ENCODE data around the gene PGGT1B. TPM values are rescaled to one million over a fixed set of nuclear protein-coding genes. Genes with fewer than 3 reads are reported as not detected.

PGGT1B gene
- total and polyA plus RNA-seq, 9 of the 15 experiments (the other 6 are each of a cell fraction or from before 2014, with no cell fraction given): 5.3 to 33.7 (median 19.8) TPM

DNA sequence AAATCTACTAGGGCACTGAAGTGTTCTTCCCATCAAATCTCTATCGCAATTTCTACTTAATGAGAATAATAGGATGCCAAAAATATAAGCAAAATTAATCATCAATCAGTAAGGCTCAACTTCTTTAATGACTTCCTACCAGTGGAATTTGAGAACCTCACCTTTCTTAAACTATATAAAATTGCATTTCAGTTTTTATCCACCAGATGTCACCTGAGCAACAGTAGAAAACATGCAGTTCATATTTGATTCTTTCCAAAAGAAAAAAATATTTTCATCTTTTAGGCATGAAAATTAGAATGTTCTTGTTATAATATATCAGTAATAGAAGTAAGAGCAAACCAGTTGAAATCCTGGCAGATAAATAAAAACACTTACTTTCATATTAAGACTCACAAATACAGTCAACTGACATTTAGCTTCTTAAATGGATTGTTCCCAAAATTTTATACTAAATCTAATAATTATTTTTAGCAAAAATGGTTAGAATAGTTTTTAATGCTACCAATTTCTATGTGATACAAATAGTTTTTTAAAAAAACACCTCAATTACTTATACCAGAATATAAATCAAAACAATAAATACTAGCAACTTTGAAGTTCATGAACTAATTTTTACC lies 47.2 kb upstream of the PGGT1B start (continued):
- TF ChIP-seq, protein P1, sequence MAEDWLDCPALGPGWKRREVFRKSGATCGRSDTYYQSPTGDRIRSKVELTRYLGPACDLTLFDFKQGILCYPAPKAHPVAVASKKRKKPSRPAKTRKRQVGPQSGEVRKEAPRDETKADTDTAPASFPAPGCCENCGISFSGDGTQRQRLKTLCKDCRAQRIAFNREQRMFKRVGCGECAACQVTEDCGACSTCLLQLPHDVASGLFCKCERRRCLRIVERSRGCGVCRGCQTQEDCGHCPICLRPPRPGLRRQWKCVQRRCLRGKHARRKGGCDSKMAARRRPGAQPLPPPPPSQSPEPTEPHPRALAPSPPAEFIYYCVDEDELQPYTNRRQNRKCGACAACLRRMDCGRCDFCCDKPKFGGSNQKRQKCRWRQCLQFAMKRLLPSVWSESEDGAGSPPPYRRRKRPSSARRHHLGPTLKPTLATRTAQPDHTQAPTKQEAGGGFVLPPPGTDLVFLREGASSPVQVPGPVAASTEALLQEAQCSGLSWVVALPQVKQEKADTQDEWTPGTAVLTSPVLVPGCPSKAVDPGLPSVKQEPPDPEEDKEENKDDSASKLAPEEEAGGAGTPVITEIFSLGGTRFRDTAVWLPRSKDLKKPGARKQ (CRISPR knock-in tag; IDR thresholded peaks at IDR 0.05): no peak
- TF ChIP-seq, protein P2, sequence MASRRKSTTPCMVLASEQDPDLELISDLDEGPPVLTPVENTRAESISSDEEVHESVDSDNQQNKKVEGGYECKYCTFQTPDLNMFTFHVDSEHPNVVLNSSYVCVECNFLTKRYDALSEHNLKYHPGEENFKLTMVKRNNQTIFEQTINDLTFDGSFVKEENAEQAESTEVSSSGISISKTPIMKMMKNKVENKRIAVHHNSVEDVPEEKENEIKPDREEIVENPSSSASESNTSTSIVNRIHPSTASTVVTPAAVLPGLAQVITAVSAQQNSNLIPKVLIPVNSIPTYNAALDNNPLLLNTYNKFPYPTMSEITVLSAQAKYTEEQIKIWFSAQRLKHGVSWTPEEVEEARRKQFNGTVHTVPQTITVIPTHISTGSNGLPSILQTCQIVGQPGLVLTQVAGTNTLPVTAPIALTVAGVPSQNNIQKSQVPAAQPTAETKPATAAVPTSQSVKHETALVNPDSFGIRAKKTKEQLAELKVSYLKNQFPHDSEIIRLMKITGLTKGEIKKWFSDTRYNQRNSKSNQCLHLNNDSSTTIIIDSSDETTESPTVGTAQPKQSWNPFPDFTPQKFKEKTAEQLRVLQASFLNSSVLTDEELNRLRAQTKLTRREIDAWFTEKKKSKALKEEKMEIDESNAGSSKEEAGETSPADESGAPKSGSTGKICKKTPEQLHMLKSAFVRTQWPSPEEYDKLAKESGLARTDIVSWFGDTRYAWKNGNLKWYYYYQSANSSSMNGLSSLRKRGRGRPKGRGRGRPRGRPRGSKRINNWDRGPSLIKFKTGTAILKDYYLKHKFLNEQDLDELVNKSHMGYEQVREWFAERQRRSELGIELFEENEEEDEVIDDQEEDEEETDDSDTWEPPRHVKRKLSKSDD (conservative IDR thresholded peaks at IDR 0.05; ENCODE audit: low read length): no peak
- TF ChIP-seq RAD21 (CRISPR knock-in tag; conservative IDR thresholded peaks at IDR 0.05 in 1 of 2, IDR thresholded peaks at IDR 0.05 in 1 of 2) (peak; percentile 87 to 91), MAZ (CRISPR knock-in tag; conservative IDR thresholded peaks at IDR 0.05 in 1 of 2, IDR thresholded peaks at IDR 0.05 in 1 of 2) (no peak), ZSCAN32 (CRISPR knock-in tag; IDR thresholded peaks at IDR 0.05) (no peak), HDAC3 (IDR thresholded peaks at IDR 0.05; ENCODE audit: borderline replicate concordance, partially characterized antibody) (no peak)
- TF ChIP-seq, protein P3, sequence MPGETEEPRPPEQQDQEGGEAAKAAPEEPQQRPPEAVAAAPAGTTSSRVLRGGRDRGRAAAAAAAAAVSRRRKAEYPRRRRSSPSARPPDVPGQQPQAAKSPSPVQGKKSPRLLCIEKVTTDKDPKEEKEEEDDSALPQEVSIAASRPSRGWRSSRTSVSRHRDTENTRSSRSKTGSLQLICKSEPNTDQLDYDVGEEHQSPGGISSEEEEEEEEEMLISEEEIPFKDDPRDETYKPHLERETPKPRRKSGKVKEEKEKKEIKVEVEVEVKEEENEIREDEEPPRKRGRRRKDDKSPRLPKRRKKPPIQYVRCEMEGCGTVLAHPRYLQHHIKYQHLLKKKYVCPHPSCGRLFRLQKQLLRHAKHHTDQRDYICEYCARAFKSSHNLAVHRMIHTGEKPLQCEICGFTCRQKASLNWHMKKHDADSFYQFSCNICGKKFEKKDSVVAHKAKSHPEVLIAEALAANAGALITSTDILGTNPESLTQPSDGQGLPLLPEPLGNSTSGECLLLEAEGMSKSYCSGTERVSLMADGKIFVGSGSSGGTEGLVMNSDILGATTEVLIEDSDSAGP (CRISPR knock-in tag; IDR thresholded peaks at IDR 0.05): no peak
